HG03045 (cell line): ENCODE data around the gene ZNF581.

ENCODE experiments used
- ATAC-seq: cut with Tn5 transposase; IDR thresholded peaks from one replicate; pipeline ENCODE4 v1.9.1; 2021; ENCODE audit warnings: mild to moderate bottlenecking, moderate library complexity; ENCODE audit not compliant: unreplicated experiment

Gene ZNF581

GRCh38 chr19:55625004-55625326 is 18.5 kb upstream of the ZNF581 start:
- no peak for ATAC-seq

- ATAC-seq = no peak
Measured at GRCh38 chr19:55626350-55626749, 17.1 kb upstream of the ZNF581 start.

DNA sequence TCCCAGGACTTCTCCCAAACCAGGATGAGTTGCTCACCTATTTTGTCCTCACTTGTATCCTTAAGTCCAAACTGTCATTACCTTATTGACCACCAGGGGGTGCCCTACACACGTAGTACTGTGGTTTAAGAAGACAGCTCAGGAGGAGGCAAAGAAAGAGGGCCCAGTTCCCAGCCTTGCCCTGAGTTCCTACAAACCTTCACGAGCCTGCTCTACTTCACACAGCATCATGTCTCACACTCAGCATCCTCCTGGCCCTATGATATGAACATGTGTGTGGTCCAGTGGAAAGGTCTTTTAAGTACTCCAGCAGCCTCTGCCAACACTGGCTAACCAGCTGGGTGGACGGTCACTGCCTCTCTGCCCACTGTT is 11.0 kb upstream of the ZNF581 start:
- ATAC-seq = no peak

- ATAC-seq = no peak
Measured at GRCh38 chr19:55633861-55634260, 9.6 kb upstream of the ZNF581 start.

DNA sequence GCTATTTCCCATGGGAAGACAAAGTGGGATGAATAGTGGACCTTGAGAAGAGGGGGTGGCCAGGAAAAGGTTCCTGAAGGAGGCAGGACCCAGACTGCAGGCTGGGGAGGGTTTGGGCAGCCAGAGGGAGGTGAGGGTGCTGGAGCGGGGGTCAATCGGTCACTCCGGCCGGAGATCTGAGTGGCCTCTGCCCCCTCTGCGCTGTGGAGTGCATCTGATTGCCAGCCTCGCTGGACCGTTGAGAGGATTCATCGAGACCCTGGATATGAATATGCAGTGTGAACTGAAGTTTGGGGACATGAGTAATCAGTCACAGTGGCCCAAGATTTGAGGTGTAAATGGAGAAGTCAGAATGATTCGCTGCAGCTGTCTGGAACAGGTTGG is 8.1 kb upstream of the ZNF581 start:
- ATAC-seq = no peak

DNA sequence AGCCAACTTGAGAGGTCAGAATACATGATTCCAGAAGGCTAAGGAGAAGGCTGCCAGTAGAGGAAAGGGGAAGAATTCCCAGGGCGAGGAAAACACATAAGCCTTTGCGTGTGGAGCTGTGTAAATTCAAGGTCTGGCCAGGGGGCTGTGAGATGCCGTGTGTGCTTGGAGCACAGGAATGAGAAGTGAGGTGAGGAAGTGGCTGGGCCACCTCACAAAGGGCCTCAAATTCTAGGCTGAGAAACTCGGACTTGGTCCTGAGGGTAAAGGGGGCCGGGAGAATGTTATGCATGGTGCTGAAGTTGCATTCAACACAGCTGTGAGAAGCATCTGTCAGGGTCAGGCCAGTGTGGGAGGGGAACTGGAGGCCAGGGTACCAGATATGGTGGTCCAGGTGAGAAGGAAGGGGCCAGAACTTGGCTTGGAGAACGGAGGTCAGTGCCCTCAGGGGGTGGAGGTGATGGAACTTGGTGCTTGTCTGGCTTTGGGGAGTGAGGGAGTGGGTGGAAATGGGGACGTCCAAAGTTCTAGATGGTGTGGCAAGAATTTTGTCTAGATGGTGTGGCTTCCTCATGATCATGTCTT is 7.5 kb upstream of the ZNF581 start:
- no peak for ATAC-seq

DNA sequence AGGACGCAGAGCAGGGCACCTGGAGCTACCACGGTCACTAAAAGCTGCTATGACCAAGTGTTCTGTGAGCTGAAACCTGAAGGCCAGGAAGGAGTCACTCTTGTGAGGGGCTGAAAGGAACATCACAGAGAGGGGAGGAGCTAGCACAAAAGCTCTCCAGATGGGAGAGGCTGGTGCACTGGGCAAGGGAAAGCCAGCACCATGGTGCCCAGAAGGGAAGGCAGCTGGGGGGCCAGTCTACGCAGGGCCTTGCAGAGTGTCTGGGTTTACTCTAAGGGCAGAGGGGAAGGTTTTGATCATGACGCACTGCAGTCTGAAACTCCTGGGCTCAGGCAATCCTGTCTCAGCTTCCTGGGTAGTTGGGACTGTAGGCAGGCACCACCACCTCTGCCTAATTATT is 6.7 kb upstream of the ZNF581 start:
- no peak for ATAC-seq

DNA sequence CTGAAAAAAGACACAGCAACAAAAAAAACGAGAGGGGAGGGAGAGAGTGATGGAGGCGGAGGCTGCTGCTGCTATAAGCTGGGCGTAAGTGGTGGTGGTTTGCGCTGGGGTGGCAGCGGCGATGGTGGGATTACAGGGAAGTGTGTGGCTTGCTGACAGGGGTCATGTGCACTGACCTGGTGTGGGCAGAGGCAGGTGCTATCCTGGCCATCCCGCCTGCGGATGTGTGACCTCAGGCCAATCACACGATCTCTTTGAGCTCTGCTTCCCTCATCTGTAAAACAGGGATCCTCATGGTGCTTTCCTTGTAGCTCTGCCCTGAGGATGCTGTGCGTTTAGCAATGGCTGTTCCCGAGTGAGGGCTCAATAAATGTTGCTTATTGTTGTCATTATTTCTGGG is 5.9 kb upstream of the ZNF581 start:
- no peak for ATAC-seq

- no peak for ATAC-seq
Measured at GRCh38 chr19:55638864-55639359, 4.5 kb upstream of the ZNF581 start.

DNA sequence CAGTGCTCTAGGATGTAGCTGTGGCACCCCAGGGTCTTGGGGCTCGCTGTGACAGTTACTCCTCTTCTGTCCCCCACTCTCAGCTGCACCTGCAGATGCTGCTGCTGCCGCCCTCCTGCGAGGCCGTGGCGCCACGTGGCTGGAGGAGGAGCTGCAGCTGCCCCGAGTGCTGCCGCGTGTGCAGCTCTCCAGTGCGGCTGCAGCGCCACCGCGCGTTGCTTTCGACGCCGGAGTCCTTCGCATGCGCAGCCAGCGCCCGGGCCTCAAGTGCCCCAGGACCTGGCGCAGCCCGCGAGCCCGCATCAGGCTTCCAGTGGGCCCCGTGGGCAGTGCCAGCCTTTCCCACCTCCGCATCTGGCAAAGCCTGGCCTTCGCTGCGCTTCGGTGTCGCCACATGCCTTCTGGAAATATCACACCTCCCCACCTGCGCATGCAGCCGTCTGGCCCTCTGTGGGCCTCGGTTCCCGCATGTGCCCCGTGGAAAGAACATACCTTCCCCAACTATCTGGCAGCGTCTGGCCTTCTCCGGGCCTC is 3.3 kb upstream of the ZNF581 start:
- no peak for ATAC-seq

GRCh38 chr19:55640577-55641425 is 2.6 kb upstream of the ZNF581 start, which contains the start of gene ZNF580:
Gene ZNF580, plus strand, starts transcription at chr19:55641002. Its CDS starts 1,507 bp downstream, at chr19:55642509.
- ATAC-seq = no peak

- no peak for ATAC-seq
Measured at GRCh38 chr19:55641426-55642152, 1.9 kb upstream of the ZNF581 start.

- ATAC-seq = peak; percentile 2
Measured at GRCh38 chr19:55642153-55643002, 1.1 kb upstream of the ZNF581 start.

DNA sequence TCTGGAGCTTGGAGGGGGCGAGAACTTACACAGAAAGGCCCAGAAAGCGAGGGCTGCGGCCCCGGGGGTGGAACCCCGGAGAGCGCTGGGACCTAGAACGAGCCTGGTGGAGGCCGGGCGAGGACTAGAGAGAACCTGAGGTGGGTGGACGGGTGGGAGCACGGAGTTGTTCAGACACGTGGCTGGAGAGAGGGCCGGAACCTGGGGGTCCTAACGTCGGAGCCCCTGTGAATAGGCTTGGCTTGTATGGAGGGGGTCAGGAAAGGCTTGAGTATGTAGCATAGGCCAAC is 383 bp downstream of the ZNF581 start:
- no peak for ATAC-seq

GRCh38 chr19:55644191-55644833 is 863 bp downstream of the ZNF581 start:
- ATAC-seq = no peak

- no peak for ATAC-seq
Measured at GRCh38 chr19:55644842-55645511, 1.5 kb downstream of the ZNF581 start.

GRCh38 chr19:55645512-55645881 is 2.0 kb downstream of the ZNF581 start:
- no peak for ATAC-seq

DNA sequence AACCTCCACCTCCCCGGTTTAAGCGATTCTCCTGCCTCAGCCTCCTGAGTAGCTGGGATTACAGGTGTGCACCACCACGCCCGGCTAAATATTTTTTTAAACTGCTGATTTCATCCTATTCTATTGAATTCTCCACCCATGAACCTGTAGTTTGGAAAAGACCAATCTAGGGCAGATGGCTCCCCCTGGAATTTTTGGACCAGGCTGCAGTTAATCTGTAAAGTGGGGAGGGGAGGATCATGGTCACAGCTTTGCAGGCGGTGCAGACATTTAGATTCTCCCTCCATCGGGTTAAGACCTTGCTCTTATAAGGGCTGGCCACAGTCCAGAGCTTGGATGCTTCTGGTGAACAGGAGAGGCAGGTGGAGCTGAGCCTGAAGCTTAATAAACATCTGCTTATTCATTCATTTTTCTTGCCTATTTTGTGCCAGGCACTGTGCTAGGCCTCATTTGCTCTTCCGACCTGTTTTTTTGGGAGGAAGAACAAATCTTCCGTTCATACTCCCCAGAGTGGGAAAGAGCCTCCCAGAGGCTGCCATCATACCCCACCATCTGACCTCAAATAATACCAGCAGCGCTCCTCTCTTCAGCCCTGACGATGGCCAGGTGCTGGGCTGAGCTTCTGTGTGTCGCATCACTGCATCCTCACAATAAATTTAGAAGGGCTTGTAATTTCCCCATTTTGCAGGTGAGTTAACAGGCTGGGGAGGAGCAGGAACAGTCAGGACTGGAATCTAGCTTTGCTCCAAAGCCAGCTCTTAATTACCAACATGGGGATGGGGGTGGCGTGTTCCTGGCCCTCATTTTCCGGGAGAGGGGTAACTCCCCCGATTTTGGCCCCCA is 3.7 kb downstream of the ZNF581 start:
- no peak for ATAC-seq
